BLaER1 (cell line): ENCODE results near the gene KIAA2012.

Experiments
- H3K27ac ChIP-seq: shearing (Covaris generic); formaldehyde crosslinking; 2 replicates; pipeline ENCODE4 v1.8.1; 2022
- H3K27me3 ChIP-seq: shearing (Covaris generic); formaldehyde crosslinking; 2 replicates; pipeline ENCODE4 v1.8.1; 2022
- H3K36me3 ChIP-seq: shearing (Covaris generic); formaldehyde crosslinking; 2 replicates; pipeline ENCODE4 v1.8.1; 2022
- H3K4me1 ChIP-seq: shearing (Covaris generic); formaldehyde crosslinking; 2 replicates; pipeline ENCODE4 v1.8.1; 2022
- H3K4me2 ChIP-seq: shearing (Covaris generic); formaldehyde crosslinking; 2 replicates; pipeline ENCODE4 v1.8.1; 2022
- H3K4me3 ChIP-seq: shearing (Covaris generic); formaldehyde crosslinking; 2 replicates; pipeline ENCODE4 v1.8.1; 2022
- H3K9ac ChIP-seq: shearing (Covaris generic); formaldehyde crosslinking; 2 replicates; pipeline ENCODE4 v1.8.1; 2022
- H3K9me3 ChIP-seq: shearing (Covaris generic); formaldehyde crosslinking; 2 replicates; pipeline ENCODE4 v1.8.1; 2022
- H4K20me1 ChIP-seq: shearing (Covaris generic); formaldehyde crosslinking; 2 replicates; pipeline ENCODE4 v1.8.1; 2022
- Cebpa-rat ChIP-seq: shearing (Covaris generic); IDR thresholded peaks from 2 replicates; pipeline ENCODE4 v1.8.1; 2022

KIAA2012 gene

GRCh38 chr2:202034249-202035088 is 38.6 kb upstream of the KIAA2012 start:
- Histone ChIP-seq H3K27ac (peak overlapping the region; percentile 62), H3K27me3 (peaks cover 64% of the 10 kb centered on the region), H3K9ac (peak overlapping the region; percentile 80), H3K4me2 (peak overlapping the region; percentile 97), H3K4me3 (peak overlapping the region; percentile 86), H3K4me1 (peaks cover 38% of the 10 kb centered on the region), H4K20me1 (peaks cover 18% of the 10 kb centered on the region), H3K9me3 (no peaks in the 10 kb centered on the region), H3K36me3 (no peaks in the 10 kb centered on the region)
- TF ChIP-seq Cebpa-rat, result no peak

DNA sequence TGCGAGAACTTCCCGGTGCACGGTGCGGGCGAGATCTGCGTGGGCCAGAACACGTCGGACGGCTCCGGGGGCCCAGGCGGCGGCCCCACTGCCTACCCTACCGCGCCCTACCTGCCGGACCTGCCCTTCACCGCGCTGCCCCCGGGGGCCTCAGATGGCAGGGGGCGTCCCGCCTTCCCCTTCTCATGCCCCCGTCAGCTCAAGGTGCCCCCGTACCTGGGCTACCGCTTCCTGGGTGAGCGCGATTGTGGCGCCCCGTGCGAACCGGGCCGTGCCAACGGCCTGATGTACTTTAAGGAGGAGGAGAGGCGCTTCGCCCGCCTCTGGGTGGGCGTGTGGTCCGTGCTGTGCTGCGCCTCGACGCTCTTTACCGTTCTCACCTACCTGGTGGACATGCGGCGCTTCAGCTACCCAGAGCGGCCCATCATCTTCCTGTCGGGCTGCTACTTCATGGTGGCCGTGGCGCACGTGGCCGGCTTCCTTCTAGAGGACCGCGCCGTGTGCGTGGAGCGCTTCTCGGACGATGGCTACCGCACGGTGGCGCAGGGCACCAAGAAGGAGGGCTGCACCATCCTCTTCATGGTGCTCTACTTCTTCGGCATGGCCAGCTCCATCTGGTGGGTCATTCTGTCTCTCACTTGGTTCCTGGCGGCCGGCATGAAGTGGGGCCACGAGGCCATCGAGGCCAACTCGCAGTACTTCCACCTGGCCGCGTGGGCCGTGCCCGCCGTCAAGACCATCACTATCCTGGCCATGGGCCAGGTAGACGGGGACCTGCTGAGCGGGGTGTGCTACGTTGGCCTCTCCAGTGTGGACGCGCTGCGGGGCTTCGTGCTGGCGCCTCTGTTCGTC is 37.7 kb upstream of the KIAA2012 start:
- no peak overlapping the region for H3K9ac ChIP-seq
- no peak for TF ChIP-seq Cebpa-rat
- H4K20me1 ChIP-seq, result peaks cover 18% of the 10 kb centered on the region
- peaks cover 41% of the 10 kb centered on the region for H3K4me1 ChIP-seq
- no peaks in the 10 kb centered on the region for H3K9me3 ChIP-seq
- no peak overlapping the region for H3K27ac ChIP-seq
- H3K4me2 ChIP-seq, result peak overlapping the region; percentile 97
- peak overlapping the region; percentile 86 for H3K4me3 ChIP-seq
- H3K27me3 ChIP-seq, result peaks cover 64% of the 10 kb centered on the region
- H3K36me3 ChIP-seq, result no peaks in the 10 kb centered on the region

- no peaks in the 10 kb centered on the region for H3K9me3 ChIP-seq
- H3K27me3 ChIP-seq, result peaks cover 63% of the 10 kb centered on the region
- TF ChIP-seq Cebpa-rat, result no peak
- H3K4me1 ChIP-seq, result peaks cover 44% of the 10 kb centered on the region
- H3K4me2 ChIP-seq, result no peak overlapping the region
- H3K4me3 ChIP-seq, result no peak overlapping the region
- H3K9ac ChIP-seq, result no peak overlapping the region
- peaks cover 18% of the 10 kb centered on the region for H4K20me1 ChIP-seq
- no peaks in the 10 kb centered on the region for H3K36me3 ChIP-seq
- no peak overlapping the region for H3K27ac ChIP-seq
Observed at GRCh38 chr2:202035941-202036372, 37.1 kb upstream of the KIAA2012 start.

- no peak overlapping the region for H3K4me3 ChIP-seq
- peaks cover 44% of the 10 kb centered on the region for H3K4me1 ChIP-seq
- H3K36me3 ChIP-seq, result no peaks in the 10 kb centered on the region
- H3K4me2 ChIP-seq, result peak overlapping the region; percentile 11; the same call in 1 of the 2 replicates
- H3K27me3 ChIP-seq, result peaks cover 56% of the 10 kb centered on the region
- H4K20me1 ChIP-seq, result peaks cover 18% of the 10 kb centered on the region
- no peaks in the 10 kb centered on the region for H3K9me3 ChIP-seq
- no peak overlapping the region for H3K9ac ChIP-seq
- TF ChIP-seq Cebpa-rat, result no peak
- no peak overlapping the region for H3K27ac ChIP-seq
Observed at GRCh38 chr2:202036601-202037037, 36.4 kb upstream of the KIAA2012 start.

GRCh38 chr2:202037086-202037485 is 36.0 kb upstream of the KIAA2012 start:
- Histone ChIP-seq H3K9me3 (no peaks in the 10 kb centered on the region), H3K36me3 (no peaks in the 10 kb centered on the region), H4K20me1 (peaks cover 18% of the 10 kb centered on the region), H3K4me2 (peak overlapping the region; percentile 11; the same call in 1 of the 2 replicates), H3K9ac (no peak overlapping the region), H3K27me3 (peaks cover 51% of the 10 kb centered on the region), H3K27ac (no peak overlapping the region), H3K4me1 (peaks cover 42% of the 10 kb centered on the region), H3K4me3 (no peak overlapping the region)
- no peak for TF ChIP-seq Cebpa-rat

- no peak for TF ChIP-seq Cebpa-rat
- Histone ChIP-seq H3K27ac (no peak overlapping the region), H3K4me2 (0 out of 2 replicates have a peak overlapping the region, but pooled peaks have one; percentile 17), H3K36me3 (no peaks in the 10 kb centered on the region), H3K4me1 (peaks cover 34% of the 10 kb centered on the region), H4K20me1 (peaks cover 18% of the 10 kb centered on the region), H3K27me3 (peaks cover 39% of the 10 kb centered on the region), H3K9me3 (no peaks in the 10 kb centered on the region), H3K9ac (no peak overlapping the region), H3K4me3 (no peak overlapping the region)
Observed at GRCh38 chr2:202038471-202039277, 34.4 kb upstream of the KIAA2012 start.

- 0 out of 2 replicates have a peak overlapping the region, but pooled peaks have one; percentile 17 for H3K4me2 ChIP-seq
- H4K20me1 ChIP-seq, result peaks cover 15% of the 10 kb centered on the region
- H3K27ac ChIP-seq, result no peak overlapping the region
- peaks cover 34% of the 10 kb centered on the region for H3K4me1 ChIP-seq
- H3K27me3 ChIP-seq, result peaks cover 35% of the 10 kb centered on the region
- no peaks in the 10 kb centered on the region for H3K9me3 ChIP-seq
- no peak overlapping the region for H3K9ac ChIP-seq
- no peak for TF ChIP-seq Cebpa-rat
- H3K36me3 ChIP-seq, result no peaks in the 10 kb centered on the region
- no peak overlapping the region for H3K4me3 ChIP-seq
Observed at GRCh38 chr2:202039278-202040078, 33.6 kb upstream of the KIAA2012 start.

DNA sequence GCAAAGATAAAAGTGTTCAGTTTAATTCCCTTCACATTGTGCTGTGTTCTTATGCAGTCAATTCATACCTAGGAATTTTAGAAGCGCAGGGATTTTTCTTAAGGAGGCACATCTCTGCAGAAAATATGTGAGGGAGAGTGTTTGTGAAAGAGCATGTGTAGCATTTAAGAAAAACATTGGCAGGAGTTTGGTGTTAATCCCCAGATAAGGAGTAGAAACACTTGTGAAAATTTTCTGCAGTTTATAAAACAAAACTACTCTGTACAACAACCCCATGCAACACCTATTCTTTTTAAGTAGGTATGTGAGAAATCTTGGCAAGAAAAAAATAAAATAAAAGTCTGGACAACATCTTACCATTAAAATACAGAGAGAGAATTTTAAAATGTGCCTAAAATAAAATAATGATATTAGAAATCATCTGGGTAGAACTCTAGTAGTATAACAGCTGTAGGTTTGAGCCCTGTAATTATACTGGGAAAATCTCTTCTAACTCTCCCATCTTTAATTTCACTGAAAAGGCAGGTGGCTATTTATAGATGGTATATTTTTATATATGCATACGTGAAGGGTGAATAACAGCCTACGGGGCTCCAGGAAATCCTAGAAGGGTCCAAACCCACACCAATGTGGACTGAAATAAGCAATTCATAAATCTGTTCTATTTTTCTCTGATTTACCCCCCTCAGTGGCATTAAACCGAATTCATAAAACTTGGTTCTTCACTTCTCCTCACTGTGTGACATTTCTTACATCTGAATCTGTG is 32.8 kb upstream of the KIAA2012 start:
- no peaks in the 10 kb centered on the region for H3K9me3 ChIP-seq

More for the DNA sequence above, 32.8 kb upstream of the KIAA2012 start:
- Histone ChIP-seq H3K4me3 (no peak overlapping the region), H3K27ac (no peak overlapping the region), H3K4me2 (no peak overlapping the region), H3K9ac (no peak overlapping the region), H3K4me1 (peaks cover 26% of the 10 kb centered on the region), H3K27me3 (peaks cover 27% of the 10 kb centered on the region), H3K36me3 (no peaks in the 10 kb centered on the region), H4K20me1 (peaks cover 7% of the 10 kb centered on the region)
- TF ChIP-seq Cebpa-rat, result no peak
